Fibroblast of pulmonary artery (primary cell): ENCODE data around the gene COL5A1.

Experiments used
- DNase-seq: peaks from one replicate; pipeline ENCODE4 v3.0.0-alpha.2; 2010; ENCODE audit warnings: low read depth
- H3K4me3 ChIP-seq: replicated peaks from 2 replicates; pipeline ENCODE4 v1.5.1; 2011; ENCODE audit warnings: low read depth, mild to moderate bottlenecking, control low read depth, low read length, moderate library complexity
- CTCF ChIP-seq: IDR thresholded peaks from 2 replicates; pipeline ENCODE4 v1.5.1; 2011; ENCODE audit warnings: mild to moderate bottlenecking, control low read depth, low read length, inconsistent platforms; ENCODE audit errors: missing control alignments

The COL5A1 gene

GRCh38 chr9:134816264-134816663, 174.7 kb downstream of the COL5A1 start:
- no peak for DNase-seq
- no peak overlapping the region for H3K4me3 ChIP-seq
- TF ChIP-seq CTCF = no peak

- H3K4me3 ChIP-seq = no peak overlapping the region
- no peak for DNase-seq
- no peak for TF ChIP-seq CTCF
These were observed 176.5 kb downstream of the COL5A1 start for GRCh38 chr9:134818000-134818568.

GRCh38 chr9:134818591-134818990, 177.0 kb downstream of the COL5A1 start:
- no peak for TF ChIP-seq CTCF
- no peak for DNase-seq
- no peak overlapping the region for H3K4me3 ChIP-seq

- DNase-seq = no peak
- no peak for TF ChIP-seq CTCF
- no peak overlapping the region for H3K4me3 ChIP-seq
These were observed 179.3 kb downstream of the COL5A1 start for GRCh38 chr9:134820901-134821300.

GRCh38 chr9:134822541-134822940, 180.9 kb downstream of the COL5A1 start:
- DNase-seq = no peak
- no peak overlapping the region for H3K4me3 ChIP-seq
- TF ChIP-seq CTCF = no peak

- TF ChIP-seq CTCF = no peak
- H3K4me3 ChIP-seq = no peak overlapping the region
- DNase-seq = no peak
These were observed 182.0 kb downstream of the COL5A1 start for GRCh38 chr9:134823623-134824022.

GRCh38 chr9:134824583-134824982, 183.0 kb downstream of the COL5A1 start:
- TF ChIP-seq CTCF = no peak
- no peak overlapping the region for H3K4me3 ChIP-seq
- no peak for DNase-seq
